ENCODE measurements around the gene THEM5. TPM values are rescaled to one million over a fixed set of nuclear protein-coding genes. Genes with fewer than 3 reads are reported as not detected.

THEM5 gene
- total RNA-seq, 4 donors from 2014 or later = not detected

GRCh38 chr1:151799179-151800022 lies 54.1 kb downstream of the THEM5 start:
- no peaks in the 10 kb centered on the region for H3K4me1 ChIP-seq

GRCh38 chr1:151798571-151798970 lies 54.9 kb downstream of the THEM5 start:
- Histone ChIP-seq H3K27me3 (no peaks in the 10 kb centered on the region), H3K36me3 (no peaks in the 10 kb centered on the region), H3K4me3 (no peak overlapping the region), H3K4me1 (no peaks in the 10 kb centered on the region), H3K9me3 (no peaks in the 10 kb centered on the region), H3K27ac (no peak overlapping the region)
- no peak for DNase-seq
- no peak for TF ChIP-seq CTCF (IDR thresholded peaks at IDR 0.05)

More at GRCh38 chr1:151799179-151800022, 54.1 kb downstream of the THEM5 start:
- H3K4me3 ChIP-seq = no peak overlapping the region
- DNase-seq = no peak
- H3K36me3 ChIP-seq = no peaks in the 10 kb centered on the region
- no peaks in the 10 kb centered on the region for H3K9me3 ChIP-seq
- H3K27ac ChIP-seq = no peak overlapping the region
- H3K27me3 ChIP-seq = no peaks in the 10 kb centered on the region
- TF ChIP-seq POLR2A (IDR thresholded peaks at IDR 0.05) (no peak), CTCF (IDR thresholded peaks at IDR 0.05) (no peak)

Small RNA genes lying within 50 kb of the gene (small RNA-seq; reads per million reads assigned to genes)
- gene RF00019 = 0 reads per million in 2 donors

Other genes starting within 250 kb of the THEM5 start
- 10 to 100 TPM; 24.0 to 50.3 (median 35.1) TPM for gene SNX27, start 241.7 kb downstream of the THEM5 start, total RNA-seq
- 1 to 10 TPM; 2.5 to 7.7 (median 6.1) TPM for gene CELF3, start 136.9 kb downstream of the THEM5 start, total RNA-seq
- gene RIIAD1, start 132.2 kb downstream of the THEM5 start, total RNA-seq = not detected
- 10 to 100 TPM; 31.3 to 92.4 (median 40.1) TPM for gene MRPL9, start 90.2 kb downstream of the THEM5 start, total RNA-seq
- 1 to 10 TPM; 1.2 to 5.0 (median 3.6) TPM for gene TDRKH, start 63.2 kb downstream of the THEM5 start, total RNA-seq
- 1 to 10 TPM in 3 of 4 donors, not detected in 1; 1.0 to 1.3 (median 1.1) TPM for gene LINGO4, start 48.3 kb downstream of the THEM5 start, total RNA-seq
- gene RORC, start 21.9 kb downstream of the THEM5 start, total RNA-seq = 10 to 100 TPM; 10.7 to 70.1 (median 46.0) TPM
- gene C2CD4D, start 13.9 kb downstream of the THEM5 start, total RNA-seq = under 1 TPM in 1 of 4 donors, not detected in 3; 0.54 TPM
- gene THEM4, start 55.8 kb upstream of the THEM5 start, total RNA-seq = 10 to 100 TPM in 3 of 4 donors, 1 to 10 TPM in 1; 9.1 to 45.2 (median 14.6) TPM
- gene S100A10, start 140.1 kb upstream of the THEM5 start, total RNA-seq = 100 to 1,000 TPM in 3 of 4 donors, 10 to 100 TPM in 1; 90.0 to 223 (median 154) TPM
- gene S100A11, start 183.3 kb upstream of the THEM5 start, total RNA-seq = 10 to 100 TPM; 33.3 to 75.1 (median 72.0) TPM
- not detected for gene TCHHL1, start 235.4 kb upstream of the THEM5 start, total RNA-seq

Measured in Peyer's patch (tissue), 4 donors.